Fibroblast of the aortic adventitia (primary cell): ENCODE results near the gene CCDC192. TPM values are rescaled to one million over a fixed set of nuclear protein-coding genes. Genes with fewer than 3 reads are reported as not detected.
"Not testable (repeated sequence)": the region's sequence is repeated elsewhere in the genome, so short reads cannot be mapped to it uniquely, and the experiment has no call there.

Source experiments
- DNase-seq: peaks from one replicate; pipeline ENCODE4 v3.0.0-alpha.2; 2010; ENCODE audit warnings: low read depth
- H3K4me3 ChIP-seq: 2 replicates; pipeline ENCODE4 v1.5.1; 2011; ENCODE audit warnings: low read depth, mild to moderate bottlenecking, control low read depth, low read length, moderate library complexity
- CTCF ChIP-seq: IDR thresholded peaks from 2 replicates; pipeline ENCODE4 v1.5.1; 2011; ENCODE audit warnings: mild to moderate bottlenecking, low read length, control low read depth, inconsistent platforms; ENCODE audit not compliant: insufficient read depth
- total RNA-seq: library from RNA; depleted of rRNA; stranded (reverse); fragments of >200 nt; gene quantifications from 2 replicates; pipeline ENCODE4 v1.2.3, GENCODE V29; 2012; ENCODE audit warnings: low replicate concordance

Gene CCDC192
- total RNA-seq, 1 donor = not detected

GRCh38 chr5:127774221-127774620, 71.0 kb downstream of the CCDC192 start:
- no peak overlapping the region for H3K4me3 ChIP-seq
- DNase-seq = no peak
- no peak for TF ChIP-seq CTCF

GRCh38 chr5:127776477-127776876, 73.3 kb downstream of the CCDC192 start:
- H3K4me3 ChIP-seq = no peak overlapping the region
- no peak for DNase-seq
- TF ChIP-seq CTCF = no peak

DNA sequence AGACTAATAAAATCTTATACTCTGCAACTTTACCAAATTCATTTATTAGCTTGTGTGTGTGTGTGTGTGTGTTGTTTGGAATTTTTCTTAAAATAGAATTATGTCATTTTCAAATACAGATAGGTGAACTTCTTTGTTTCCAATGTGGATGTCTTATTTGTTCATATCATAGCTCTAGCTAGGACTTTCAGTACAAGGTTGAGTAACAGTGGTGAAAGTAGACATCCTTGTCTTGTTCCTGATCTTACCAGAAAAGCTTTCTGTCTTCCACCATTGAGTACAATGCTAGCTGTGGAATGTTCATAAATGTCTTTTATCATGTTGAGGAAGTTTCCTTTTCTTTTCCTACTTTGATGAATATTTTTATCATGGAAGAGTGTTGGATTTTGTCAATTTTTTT, 74.8 kb downstream of the CCDC192 start:
- DNase-seq = no peak
- TF ChIP-seq CTCF = no peak
- H3K4me3 ChIP-seq = no peak overlapping the region

- not testable (repeated sequence) for DNase-seq, H3K4me3 ChIP-seq
Measured at GRCh38 chr5:127782450-127782849, 79.3 kb downstream of the CCDC192 start.

- H3K4me3 ChIP-seq = no peak overlapping the region
- peak; percentile 70 for DNase-seq
- no peak for TF ChIP-seq CTCF
Measured at GRCh38 chr5:127785098-127785927, 82.1 kb downstream of the CCDC192 start.

DNA sequence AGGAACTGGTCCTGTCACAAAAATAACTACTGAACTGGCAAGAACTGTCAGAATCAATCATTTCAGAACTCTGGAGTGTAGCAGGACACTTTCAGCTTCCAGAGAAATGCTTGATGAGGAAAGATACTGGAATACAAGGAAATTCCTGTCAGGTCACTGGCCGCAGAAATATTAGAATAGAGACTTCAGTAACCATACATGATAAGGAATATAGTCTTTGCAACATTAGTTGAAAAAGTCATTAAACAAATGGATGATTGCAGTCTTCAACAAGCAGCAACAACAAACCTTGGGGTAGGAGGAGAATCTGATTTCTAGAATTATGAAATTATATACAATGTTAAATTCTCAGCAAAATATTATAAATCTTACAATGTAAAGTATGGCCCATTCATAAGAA, 88.2 kb downstream of the CCDC192 start:
- no peak overlapping the region for H3K4me3 ChIP-seq
- TF ChIP-seq CTCF = no peak
- no peak for DNase-seq

GRCh38 chr5:127791908-127792307, 88.7 kb downstream of the CCDC192 start:
- H3K4me3 ChIP-seq, DNase-seq: not testable (repeated sequence)

GRCh38 chr5:127793052-127793451, 89.9 kb downstream of the CCDC192 start:
- no peak for DNase-seq
- no peak overlapping the region for H3K4me3 ChIP-seq
- TF ChIP-seq CTCF = no peak
